GM21390 (cell line): Measurements from ENCODE around the gene DNAJA2.
"Not testable (repeated sequence)": the region's sequence is repeated elsewhere in the genome, so short reads cannot be mapped to it uniquely, and the experiment has no call there.

ENCODE experiments used
- ATAC-seq: cut with Tn5 transposase; IDR thresholded peaks from one replicate; pipeline ENCODE4 v1.9.1; 2021; ENCODE audit not compliant: unreplicated experiment

DNAJA2 gene

DNA sequence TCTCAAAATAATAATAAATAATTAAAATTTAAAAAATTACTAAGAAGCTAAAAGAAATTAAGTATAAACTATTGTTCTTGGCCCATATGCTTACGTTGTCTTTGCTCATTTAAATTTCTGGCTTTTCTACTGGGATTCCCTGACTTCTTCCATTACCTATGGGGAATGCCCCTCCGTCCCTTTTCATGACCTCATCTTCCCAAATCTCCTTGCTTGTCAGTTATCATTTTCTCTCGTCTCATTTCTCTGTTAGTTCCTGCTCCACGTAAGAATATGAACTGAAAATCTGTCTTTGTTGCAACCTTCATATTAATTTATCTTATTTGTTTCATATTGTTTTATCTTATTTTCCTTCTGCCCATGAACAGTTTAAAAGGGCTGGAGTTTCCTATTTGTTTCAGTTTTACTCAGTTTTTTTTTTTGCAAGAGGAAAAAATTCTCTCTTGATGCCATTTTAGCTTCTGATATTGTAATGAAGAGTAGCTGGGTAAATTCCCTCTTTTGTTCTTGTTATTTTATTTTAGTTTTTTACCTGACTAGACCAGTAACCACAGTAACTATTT lies 2.5 kb upstream of the DNAJA2 start:
- ATAC-seq: no peak

- no peak for ATAC-seq
Observed at GRCh38 chr16:46975165-46975564, 1.7 kb upstream of the DNAJA2 start.

- ATAC-seq: no peak
Observed at GRCh38 chr16:46974352-46974751, 878 bp upstream of the DNAJA2 start.

DNA sequence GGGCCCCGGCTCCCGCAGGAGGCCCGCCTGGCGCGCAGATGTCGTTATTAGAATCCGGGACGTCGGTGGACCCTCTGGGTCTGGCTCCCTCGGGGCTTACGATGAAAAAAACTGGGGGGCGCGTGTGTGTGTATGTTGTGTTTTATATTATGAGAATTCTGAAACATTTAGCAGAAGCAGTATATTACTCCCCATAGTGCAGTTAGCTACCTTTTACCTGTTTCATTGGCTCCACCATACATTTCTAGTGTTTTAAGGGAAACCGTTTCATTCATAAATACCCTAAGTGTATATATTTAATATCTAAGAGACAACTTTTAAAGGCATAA lies 486 bp upstream of the DNAJA2 start:
- ATAC-seq: no peak

DNA sequence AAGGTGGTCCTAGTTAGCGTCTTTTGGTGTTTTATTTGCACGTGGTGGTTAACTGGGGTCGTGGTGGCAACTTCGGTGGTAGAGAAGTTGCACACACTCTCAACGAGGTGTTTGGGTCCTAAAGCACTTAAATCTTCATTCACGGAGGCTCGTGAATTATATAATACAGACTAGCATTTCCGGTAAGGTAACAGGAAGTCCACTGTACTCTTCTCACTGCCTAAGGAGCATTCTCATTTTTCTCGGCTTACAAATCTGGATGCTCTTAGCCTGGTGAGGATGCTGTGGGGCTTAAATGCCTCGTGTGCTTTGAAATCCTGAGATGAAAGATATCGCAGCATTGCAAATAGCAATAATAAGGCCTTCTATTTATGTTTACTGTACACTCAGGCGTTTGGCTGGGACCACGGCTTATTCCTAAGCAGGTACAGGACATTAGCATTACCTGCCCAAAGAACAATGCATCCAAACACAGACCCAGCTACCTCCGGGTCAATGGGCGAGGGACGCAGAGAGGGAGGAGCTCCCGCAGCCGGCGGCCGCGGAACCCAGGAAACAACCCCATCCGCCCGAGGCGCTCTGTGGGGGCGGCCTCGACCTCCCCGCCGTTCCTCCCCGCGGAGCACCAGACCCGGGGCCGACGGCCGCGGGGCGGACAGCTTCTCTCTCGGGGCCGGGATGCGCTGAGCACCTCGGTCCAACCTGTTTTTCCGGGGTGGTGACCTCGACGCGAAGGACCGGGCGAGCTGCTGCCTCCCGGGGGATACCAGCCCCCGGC lies 856 bp downstream of the DNAJA2 start:
- ATAC-seq: peak; percentile 49

DNA sequence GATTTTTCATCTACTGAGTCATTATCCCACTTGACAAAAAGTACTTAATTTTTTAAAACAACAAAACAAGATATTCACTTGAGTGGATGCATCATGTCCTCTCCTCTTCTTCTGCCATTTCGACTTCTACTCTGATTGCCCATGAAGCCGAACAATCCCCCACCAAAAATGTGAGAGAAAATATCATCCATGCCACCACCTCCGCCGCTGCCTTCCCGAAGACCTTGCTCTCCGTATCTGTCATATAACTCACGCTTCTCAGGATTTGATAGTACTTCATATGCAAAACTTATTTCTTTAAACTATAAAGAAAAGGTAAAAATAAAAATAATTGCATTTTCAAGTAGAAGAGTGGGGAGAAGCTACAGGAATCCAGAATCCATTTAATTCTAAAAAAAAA lies 2.2 kb downstream of the DNAJA2 start:
- ATAC-seq: no peak

- ATAC-seq: no peak
Observed at GRCh38 chr16:46970089-46970488, 3.4 kb downstream of the DNAJA2 start.

DNA sequence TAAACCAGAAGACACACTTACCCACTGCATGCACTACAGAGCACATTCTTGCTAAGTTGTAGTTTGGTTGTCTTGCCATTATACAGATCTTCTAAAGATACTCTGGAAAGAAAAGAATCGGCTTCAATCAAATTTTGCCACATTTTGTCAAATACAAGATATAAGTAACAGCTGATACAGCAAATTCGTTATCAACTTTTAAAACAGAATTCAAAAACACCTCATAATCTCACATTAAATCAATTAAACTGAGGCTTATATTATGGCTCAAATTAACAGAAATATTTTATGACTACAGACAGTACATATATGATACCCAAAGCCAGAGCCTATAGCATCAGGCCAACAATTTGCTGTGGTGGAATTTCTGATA lies 5.4 kb downstream of the DNAJA2 start:
- ATAC-seq: no peak

GRCh38 chr16:46962629-46963028 lies 10.8 kb downstream of the DNAJA2 start:
- ATAC-seq: no peak

GRCh38 chr16:46961373-46962353 lies 11.8 kb downstream of the DNAJA2 start:
- peak; percentile 71 for ATAC-seq

GRCh38 chr16:46954562-46954961 lies 18.9 kb downstream of the DNAJA2 start:
- ATAC-seq: no peak

GRCh38 chr16:46950009-46950408 lies 23.5 kb downstream of the DNAJA2 start:
- ATAC-seq: no peak

GRCh38 chr16:46949241-46949892 lies 24.1 kb downstream of the DNAJA2 start:
- ATAC-seq: peak; percentile 49

DNA sequence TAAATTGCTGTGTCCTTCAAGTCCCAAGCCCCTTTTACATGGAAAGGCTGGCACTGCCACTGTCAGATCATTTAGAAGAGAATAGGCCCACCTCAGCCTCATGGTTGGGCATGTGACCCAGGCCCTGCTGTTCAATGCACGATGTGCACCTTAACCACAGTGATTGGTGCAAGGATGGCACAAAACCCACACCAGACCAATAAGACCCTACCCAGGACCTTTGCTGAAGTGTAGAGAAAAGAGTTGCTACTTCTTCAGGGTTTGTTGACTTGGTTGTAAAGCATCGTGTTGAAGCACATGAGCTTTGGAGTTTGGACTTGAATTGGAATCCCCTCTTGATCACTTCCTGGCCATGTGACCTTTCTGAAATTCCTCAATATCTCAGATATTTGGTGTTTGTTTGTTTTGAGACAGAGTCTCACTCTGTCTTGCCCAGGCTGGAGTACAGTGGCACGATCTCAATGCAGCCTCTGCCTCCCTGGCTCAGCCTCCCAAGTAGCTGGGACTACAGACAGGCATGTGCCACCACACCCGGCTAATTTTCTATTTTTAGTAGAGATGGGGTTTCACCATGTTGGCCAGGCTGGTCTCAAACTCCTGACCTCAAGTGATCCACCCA lies 24.8 kb downstream of the DNAJA2 start:
- no peak for ATAC-seq

- ATAC-seq: peak; percentile 73
Observed at GRCh38 chr16:46947900-46948547, 25.4 kb downstream of the DNAJA2 start.

- ATAC-seq: not testable (repeated sequence)
Observed at GRCh38 chr16:46944713-46945112, 28.8 kb downstream of the DNAJA2 start.

- ATAC-seq: no peak
Observed at GRCh38 chr16:46937536-46937935, 35.9 kb downstream of the DNAJA2 start.

GRCh38 chr16:46932802-46933201 lies 40.7 kb downstream of the DNAJA2 start:
- ATAC-seq: no peak

DNA sequence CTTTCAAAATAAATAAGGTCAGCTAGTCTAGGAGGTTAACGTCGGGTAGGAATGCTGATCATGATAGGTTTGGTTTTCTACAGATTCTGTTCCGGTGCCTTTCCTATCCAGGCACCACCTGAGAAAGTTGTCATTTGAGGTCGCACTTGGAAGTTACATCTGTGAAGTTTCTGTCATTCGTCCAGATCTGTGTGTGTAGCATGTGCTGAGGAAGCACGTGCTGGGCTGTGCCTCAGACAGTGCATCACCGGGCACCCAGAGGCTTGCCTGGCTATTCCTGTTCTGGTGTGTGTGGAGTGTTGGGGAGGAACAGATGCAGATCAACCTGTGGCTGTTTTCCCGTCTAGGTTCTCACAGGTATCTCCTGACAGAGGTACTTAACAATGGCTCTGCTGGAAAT lies 42.6 kb downstream of the DNAJA2 start:
- no peak for ATAC-seq
